RWPE2 (cell line): Measurements from ENCODE around the gene CD74.
A peak's percentile ranks its signal among the peaks of the same experiment; 100 is the strongest.

Source experiments
- ATAC-seq: fragments of 200-7000 bp; cut with Tn5 transposase; 3 replicates; pipeline ENCODE4 v1.9.1; 2021; ENCODE audit warnings: low read depth
- DNase-seq: peaks from one replicate; pipeline ENCODE4 v3.0.0-alpha.2; 2020; ENCODE audit warnings: low spot score
- H3K27ac ChIP-seq: fragments of 450-650 bp; 2 replicates; pipeline ENCODE4 v1.5.1; 2017; ENCODE audit warnings: mild to moderate bottlenecking; ENCODE audit not compliant: poor library complexity, severe bottlenecking
- H3K27me3 ChIP-seq: fragments of 250-450 bp; sonication (Bioruptor Pico); 2 replicates; pipeline ENCODE4 v1.5.1; 2021; ENCODE audit warnings: mild to moderate bottlenecking, moderate library complexity; ENCODE audit not compliant: insufficient read depth, poor library complexity, severe bottlenecking
- H3K36me3 ChIP-seq: fragments of 250-450 bp; sonication (Bioruptor Pico); 2 replicates; pipeline ENCODE4 v1.5.1; 2020; ENCODE audit warnings: low read depth, mild to moderate bottlenecking, moderate library complexity
- H3K4me1 ChIP-seq: fragments of 250-450 bp; sonication (Bioruptor Pico); 2 replicates; pipeline ENCODE4 v1.5.1; 2021; ENCODE audit warnings: mild to moderate bottlenecking, moderate library complexity; ENCODE audit not compliant: insufficient read depth, poor library complexity, severe bottlenecking
- H3K4me3 ChIP-seq: fragments of 250-450 bp; sonication (Bioruptor Pico); 2 replicates; pipeline ENCODE4 v1.5.1; 2021; ENCODE audit warnings: mild to moderate bottlenecking, moderate library complexity; ENCODE audit not compliant: severe bottlenecking
- H3K9me3 ChIP-seq: fragments of 250-450 bp; sonication (Bioruptor Pico); 2 replicates; pipeline ENCODE4 v1.5.1; 2021; ENCODE audit warnings: mild to moderate bottlenecking, moderate library complexity; ENCODE audit not compliant: severe bottlenecking
- TF ChIP-seq, protein P1 (sequence below): fragments of 450-650 bp; IDR thresholded peaks from one replicate; pipeline ENCODE4 v1.5.1; 2017; ENCODE audit warnings: mild to moderate bottlenecking, moderate library complexity; ENCODE audit not compliant: poor library complexity, severe bottlenecking

CD74 gene

DNA sequence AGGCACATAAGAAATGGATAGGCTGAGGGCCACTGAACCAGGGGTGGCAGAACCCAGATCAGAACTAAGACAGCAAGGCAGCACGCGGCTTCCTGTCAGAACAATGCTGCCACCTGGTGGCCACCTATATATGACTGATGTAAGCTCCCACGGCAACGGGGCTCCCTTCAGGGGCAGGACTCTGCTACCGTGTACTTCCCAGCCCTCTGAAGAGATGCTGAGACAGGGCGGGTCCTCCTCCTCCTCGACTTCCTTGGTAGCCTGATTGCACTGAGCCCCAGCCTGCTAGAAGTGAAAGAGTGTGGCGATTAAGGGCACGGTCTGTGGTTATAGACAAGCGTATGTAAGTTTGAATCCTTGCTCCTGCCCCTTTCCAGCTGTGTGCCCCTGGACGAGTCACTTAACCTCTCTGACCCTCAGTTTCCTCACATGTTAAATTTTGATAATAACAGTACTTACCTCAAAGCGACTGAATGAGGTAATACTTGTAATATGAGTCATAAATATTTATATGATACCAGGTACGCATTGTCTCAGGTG is 23.5 kb upstream of the CD74 start:
- Histone ChIP-seq H3K36me3 (no peaks in the 10 kb centered on the region), H3K4me3 (no peak overlapping the region), H3K4me1 (peaks cover 5% of the 10 kb centered on the region), H3K27me3 (no peaks in the 10 kb centered on the region), H3K27ac (no peak overlapping the region), H3K9me3 (no peaks in the 10 kb centered on the region)
- ATAC-seq = peak; percentile 79
- TF ChIP-seq, protein P1, sequence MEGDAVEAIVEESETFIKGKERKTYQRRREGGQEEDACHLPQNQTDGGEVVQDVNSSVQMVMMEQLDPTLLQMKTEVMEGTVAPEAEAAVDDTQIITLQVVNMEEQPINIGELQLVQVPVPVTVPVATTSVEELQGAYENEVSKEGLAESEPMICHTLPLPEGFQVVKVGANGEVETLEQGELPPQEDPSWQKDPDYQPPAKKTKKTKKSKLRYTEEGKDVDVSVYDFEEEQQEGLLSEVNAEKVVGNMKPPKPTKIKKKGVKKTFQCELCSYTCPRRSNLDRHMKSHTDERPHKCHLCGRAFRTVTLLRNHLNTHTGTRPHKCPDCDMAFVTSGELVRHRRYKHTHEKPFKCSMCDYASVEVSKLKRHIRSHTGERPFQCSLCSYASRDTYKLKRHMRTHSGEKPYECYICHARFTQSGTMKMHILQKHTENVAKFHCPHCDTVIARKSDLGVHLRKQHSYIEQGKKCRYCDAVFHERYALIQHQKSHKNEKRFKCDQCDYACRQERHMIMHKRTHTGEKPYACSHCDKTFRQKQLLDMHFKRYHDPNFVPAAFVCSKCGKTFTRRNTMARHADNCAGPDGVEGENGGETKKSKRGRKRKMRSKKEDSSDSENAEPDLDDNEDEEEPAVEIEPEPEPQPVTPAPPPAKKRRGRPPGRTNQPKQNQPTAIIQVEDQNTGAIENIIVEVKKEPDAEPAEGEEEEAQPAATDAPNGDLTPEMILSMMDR = peak; percentile 99
- DNase-seq = peak; percentile 92

- H3K4me1 ChIP-seq = peaks cover 5% of the 10 kb centered on the region
- H3K36me3 ChIP-seq = no peaks in the 10 kb centered on the region
- ATAC-seq = peak; percentile 81
- H3K27me3 ChIP-seq = no peaks in the 10 kb centered on the region
- peak overlapping the region; percentile 32 for H3K27ac ChIP-seq
- DNase-seq = peak; percentile 87
- H3K4me3 ChIP-seq = no peak overlapping the region
- TF ChIP-seq, protein P1 = no peak
- H3K9me3 ChIP-seq = no peaks in the 10 kb centered on the region
Observed at GRCh38 chr5:150434464-150434863, 21.8 kb upstream of the CD74 start.

DNA sequence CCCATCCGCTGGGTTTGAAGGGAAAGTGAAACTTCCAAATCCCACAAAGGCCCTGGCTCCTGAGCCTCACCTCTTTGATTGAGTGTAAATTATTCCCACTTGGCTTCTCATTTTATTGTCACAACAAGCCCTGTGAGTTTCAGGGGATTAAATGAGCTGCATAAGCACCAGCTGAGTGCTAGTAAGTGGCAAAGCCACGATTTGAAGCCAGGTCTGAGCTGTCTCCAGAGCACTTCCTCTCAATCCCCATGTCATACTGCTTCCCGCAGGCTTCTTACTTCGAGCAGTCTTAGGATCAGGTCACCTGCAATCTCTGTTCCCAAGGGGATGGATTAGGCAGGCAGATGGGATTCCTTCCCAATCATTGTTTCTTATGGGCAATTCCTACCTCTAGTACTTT is 18.9 kb upstream of the CD74 start:
- Histone ChIP-seq H3K27ac (no peak overlapping the region), H3K9me3 (no peaks in the 10 kb centered on the region), H3K27me3 (no peaks in the 10 kb centered on the region), H3K4me1 (peaks cover 4% of the 10 kb centered on the region), H3K36me3 (no peaks in the 10 kb centered on the region), H3K4me3 (no peak overlapping the region)
- ATAC-seq (no peak), DNase-seq (no peak)
- TF ChIP-seq, protein P1 = no peak

- Histone ChIP-seq H3K4me1 (no peaks in the 10 kb centered on the region), H3K27me3 (no peaks in the 10 kb centered on the region), H3K9me3 (no peaks in the 10 kb centered on the region), H3K4me3 (no peak overlapping the region), H3K27ac (no peak overlapping the region), H3K36me3 (no peaks in the 10 kb centered on the region)
- ATAC-seq (no peak), DNase-seq (no peak)
- TF ChIP-seq, protein P1 = no peak
Observed at GRCh38 chr5:150431048-150431447, 18.3 kb upstream of the CD74 start.

DNA sequence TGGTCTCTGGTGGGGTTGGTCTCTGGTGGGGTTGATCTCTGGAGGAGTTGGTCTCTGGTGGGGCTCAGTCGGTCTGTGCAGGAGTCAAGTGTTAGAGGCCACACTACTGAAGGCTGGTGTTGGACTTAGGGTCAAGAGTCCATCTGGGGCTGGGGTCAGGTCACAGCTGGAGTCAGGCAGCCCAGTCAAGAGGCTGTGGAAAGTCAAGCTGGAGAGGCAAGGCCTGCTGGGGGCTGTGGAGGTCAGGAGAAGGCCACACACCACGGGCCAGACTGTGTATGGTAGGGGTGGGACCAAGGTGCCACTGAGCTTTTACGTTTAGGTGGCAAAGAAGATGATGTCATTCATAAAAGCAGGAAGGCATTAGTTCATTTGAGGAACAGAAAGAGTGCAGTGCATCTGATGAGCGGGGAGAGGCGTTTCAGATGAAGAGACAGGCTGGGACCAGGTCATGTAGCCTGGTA is 16.7 kb upstream of the CD74 start:
- H3K9me3 ChIP-seq = no peaks in the 10 kb centered on the region
- no peak overlapping the region for H3K27ac ChIP-seq
- H3K4me3 ChIP-seq = no peak overlapping the region
- H3K4me1 ChIP-seq = no peaks in the 10 kb centered on the region
- no peaks in the 10 kb centered on the region for H3K36me3 ChIP-seq
- no peaks in the 10 kb centered on the region for H3K27me3 ChIP-seq
- ATAC-seq = no peak
- DNase-seq = no peak
- TF ChIP-seq, protein P1 = no peak
